ENCODE measurements around the gene ATP4B.

The ATP4B gene

GRCh38 chr13:113649212-113649611 lies 8.8 kb downstream of the ATP4B start:
- H3K9me3 ChIP-seq (replicated peaks; ENCODE audit: insufficient read depth, low read length): no peaks in the 10 kb centered on the region
- no peak overlapping the region for H3K27ac ChIP-seq (ENCODE audit: low read length)
- H3K9ac ChIP-seq (ENCODE audit: low read length): no peak overlapping the region
- H3K4me3 ChIP-seq (ENCODE audit: low read length): no peak overlapping the region
- H3K4me2 ChIP-seq (ENCODE audit: low read depth, low read length): no peak overlapping the region
- H3F3A ChIP-seq (ENCODE audit: insufficient read depth, low read length): no peaks in the 10 kb centered on the region
- no peaks in the 10 kb centered on the region for H3K4me1 ChIP-seq (ENCODE audit: low read length)
- no peak for DNase-seq
- no peaks in the 10 kb centered on the region for H3K27me3 ChIP-seq (replicated peaks; ENCODE audit: insufficient read depth, low read length)
- no peaks in the 10 kb centered on the region for H3K9me2 ChIP-seq (replicated peaks; ENCODE audit: insufficient read depth, low read length)
- TF ChIP-seq EZH2phosphoT487 (IDR thresholded peaks at IDR 0.05; ENCODE audit: low read length) (no peak), EZH2 (optimal IDR thresholded peaks at IDR 0.05; ENCODE audit: low read depth, low read length) (no peak), CTCF (IDR thresholded peaks at IDR 0.05; ENCODE audit: low read length) (no peak)
- H2AFZ ChIP-seq (ENCODE audit: low read length): no peak overlapping the region
- no peaks in the 10 kb centered on the region for H3K79me2 ChIP-seq (ENCODE audit: low read length)
- H4K20me1 ChIP-seq (ENCODE audit: insufficient read depth, low read length): no peaks in the 10 kb centered on the region
- no peaks in the 10 kb centered on the region for H3K36me3 ChIP-seq (replicated peaks; ENCODE audit: insufficient read depth, low read length)

GRCh38 chr13:113648216-113648610 lies 9.8 kb downstream of the ATP4B start:
- H4K20me1 ChIP-seq (ENCODE audit: insufficient read depth, low read length): no peaks in the 10 kb centered on the region
- no peak for TF ChIP-seq EZH2 (optimal IDR thresholded peaks at IDR 0.05; ENCODE audit: low read depth, low read length)
- TF ChIP-seq EZH2phosphoT487 (IDR thresholded peaks at IDR 0.05; ENCODE audit: low read length): no peak
- no peak for TF ChIP-seq CTCF (IDR thresholded peaks at IDR 0.05; ENCODE audit: low read length)
- no peaks in the 10 kb centered on the region for H3K79me2 ChIP-seq (ENCODE audit: low read length)
- no peak overlapping the region for H3K4me3 ChIP-seq (ENCODE audit: low read length)
- H3F3A ChIP-seq (ENCODE audit: insufficient read depth, low read length): 0 out of 2 replicates have a peak, but pooled peaks cover 5% of the 10 kb centered on the region
- no peaks in the 10 kb centered on the region for H3K9me2 ChIP-seq (replicated peaks; ENCODE audit: insufficient read depth, low read length)
- H3K9ac ChIP-seq (ENCODE audit: low read length): no peak overlapping the region
- H3K27ac ChIP-seq (ENCODE audit: low read length): no peak overlapping the region
- no peaks in the 10 kb centered on the region for H3K27me3 ChIP-seq (replicated peaks; ENCODE audit: insufficient read depth, low read length)
- H3K4me2 ChIP-seq (ENCODE audit: low read depth, low read length): no peak overlapping the region
- H3K36me3 ChIP-seq (replicated peaks; ENCODE audit: insufficient read depth, low read length): no peaks in the 10 kb centered on the region
- no peak for DNase-seq
- H3K4me1 ChIP-seq (ENCODE audit: low read length): no peaks in the 10 kb centered on the region
- no peak overlapping the region for H2AFZ ChIP-seq (ENCODE audit: low read length)
- no peaks in the 10 kb centered on the region for H3K9me3 ChIP-seq (replicated peaks; ENCODE audit: insufficient read depth, low read length)

GRCh38 chr13:113647351-113648215 lies 10.4 kb downstream of the ATP4B start:
- no peak for TF ChIP-seq EZH2 (optimal IDR thresholded peaks at IDR 0.05; ENCODE audit: low read depth, low read length)
- no peak for TF ChIP-seq EZH2phosphoT487 (IDR thresholded peaks at IDR 0.05; ENCODE audit: low read length)
- no peak for TF ChIP-seq CTCF (IDR thresholded peaks at IDR 0.05; ENCODE audit: low read length)
- no peaks in the 10 kb centered on the region for H3K79me2 ChIP-seq (ENCODE audit: low read length)
- no peak for DNase-seq
- no peaks in the 10 kb centered on the region for H3K4me1 ChIP-seq (ENCODE audit: low read length)
- no peak overlapping the region for H2AFZ ChIP-seq (ENCODE audit: low read length)
- no peak overlapping the region for H3K4me3 ChIP-seq (ENCODE audit: low read length)
- no peaks in the 10 kb centered on the region for H3K27me3 ChIP-seq (replicated peaks; ENCODE audit: insufficient read depth, low read length)
- H3K9me2 ChIP-seq (replicated peaks; ENCODE audit: insufficient read depth, low read length): no peaks in the 10 kb centered on the region
- H3K9me3 ChIP-seq (replicated peaks; ENCODE audit: insufficient read depth, low read length): no peaks in the 10 kb centered on the region
- no peaks in the 10 kb centered on the region for H4K20me1 ChIP-seq (ENCODE audit: insufficient read depth, low read length)
- no peak overlapping the region for H3K9ac ChIP-seq (ENCODE audit: low read length)
- H3K27ac ChIP-seq (ENCODE audit: low read length): no peak overlapping the region
- H3F3A ChIP-seq (ENCODE audit: insufficient read depth, low read length): 0 out of 2 replicates have a peak, but pooled peaks cover 5% of the 10 kb centered on the region
- H3K4me2 ChIP-seq (ENCODE audit: low read depth, low read length): no peak overlapping the region
- no peaks in the 10 kb centered on the region for H3K36me3 ChIP-seq (replicated peaks; ENCODE audit: insufficient read depth, low read length)

Data from MM.1S (cell line).